ENCODE measurements around the gene SNX9. TPM values are rescaled to one million over a fixed set of nuclear protein-coding genes. Genes with fewer than 3 reads are reported as not detected.

SNX9 gene
- total and polyA plus RNA-seq, 2 donors (not counting 1 experiment from before 2014, with no cell fraction given), result 10.0 to 50.7 TPM

DNA sequence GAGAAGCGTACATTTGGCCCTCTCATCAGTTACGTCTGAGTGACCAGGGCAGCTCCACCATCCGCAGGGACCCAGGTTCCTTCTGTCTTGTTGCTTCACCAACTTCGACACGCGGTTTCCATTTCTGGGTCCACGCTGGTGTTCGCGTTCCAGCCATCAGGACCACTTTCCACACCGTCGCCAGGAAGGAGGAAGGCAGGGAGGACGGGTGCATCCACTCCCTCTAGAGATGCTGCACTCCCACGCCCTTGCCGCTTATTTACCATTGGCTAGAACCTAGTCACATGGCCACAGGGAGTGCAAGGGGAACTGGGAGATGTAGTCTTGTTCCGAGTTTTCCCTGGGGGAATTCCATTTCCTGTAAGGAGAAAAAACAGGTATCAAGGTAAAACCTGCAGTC, 33.2 kb upstream of the SNX9 start:
- ATAC-seq (ENCODE audit: low read depth) (no peak), DNase-seq (no peak)
- no peaks in the 10 kb centered on the region for H3K4me1 Mint-ChIP-seq
- no peak overlapping the region for H3K4me3 Mint-ChIP-seq
- intact Hi-C loops (cut with micrococcal nuclease), result no loop called here
- H3K27me3 Mint-ChIP-seq, result no peaks in the 10 kb centered on the region
- H3K27ac Mint-ChIP-seq, result no peak overlapping the region
- H4K20me1 ChIP-seq (ENCODE audit: control insufficient read depth, insufficient read depth, low read length, poor library complexity, severe bottlenecking), result no peaks in the 10 kb centered on the region
- H2AFZ ChIP-seq (ENCODE audit: insufficient read depth, low read depth, low read length, poor library complexity, severe bottlenecking), result no peak overlapping the region
- H3K36me3 ChIP-seq (replicated peaks in 1 of 2; ENCODE audit: control extremely low read depth in 1 of 2, control insufficient read depth in 1 of 2, extremely low read depth in 1 of 2, insufficient read depth in 2 of 2, low read length in 1 of 2), result no peaks in the 10 kb centered on the region
- no peaks in the 10 kb centered on the region for H3K4me1 ChIP-seq (ENCODE audit: control insufficient read depth in 2 of 2, insufficient read depth in 2 of 2, low read length in 2 of 2)
- H3K79me2 ChIP-seq (ENCODE audit: control insufficient read depth, insufficient read depth, low read length), result no peaks in the 10 kb centered on the region
- H3K27me3 ChIP-seq (replicated peaks in 1 of 4; ENCODE audit: control extremely low read depth in 1 of 4, control insufficient read depth in 3 of 4, insufficient read depth in 4 of 4, low read length in 3 of 4), result no peaks in the 10 kb centered on the region
- ChIA-PET CTCF (no interaction called here), POLR2A (no interaction called here)
- H3K4me3 ChIP-seq (ENCODE audit: control extremely low read depth in 1 of 5, extremely low read depth in 1 of 5, insufficient read depth in 1 of 5, low read depth in 2 of 5, low read length in 4 of 5), result no peak overlapping the region
- H3K27ac ChIP-seq (ENCODE audit: low read length in 2 of 2), result no peak overlapping the region
- H3K4me2 ChIP-seq (replicated peaks; ENCODE audit: low read depth, low read length, poor library complexity, severe bottlenecking), result no peak overlapping the region
- peaks cover 3% of the 10 kb centered on the region for H3K9me3 Mint-ChIP-seq (ENCODE audit: insufficient read depth)
- H3K9ac ChIP-seq (ENCODE audit: low read length), result no peak overlapping the region
- TF ChIP-seq, protein P1, sequence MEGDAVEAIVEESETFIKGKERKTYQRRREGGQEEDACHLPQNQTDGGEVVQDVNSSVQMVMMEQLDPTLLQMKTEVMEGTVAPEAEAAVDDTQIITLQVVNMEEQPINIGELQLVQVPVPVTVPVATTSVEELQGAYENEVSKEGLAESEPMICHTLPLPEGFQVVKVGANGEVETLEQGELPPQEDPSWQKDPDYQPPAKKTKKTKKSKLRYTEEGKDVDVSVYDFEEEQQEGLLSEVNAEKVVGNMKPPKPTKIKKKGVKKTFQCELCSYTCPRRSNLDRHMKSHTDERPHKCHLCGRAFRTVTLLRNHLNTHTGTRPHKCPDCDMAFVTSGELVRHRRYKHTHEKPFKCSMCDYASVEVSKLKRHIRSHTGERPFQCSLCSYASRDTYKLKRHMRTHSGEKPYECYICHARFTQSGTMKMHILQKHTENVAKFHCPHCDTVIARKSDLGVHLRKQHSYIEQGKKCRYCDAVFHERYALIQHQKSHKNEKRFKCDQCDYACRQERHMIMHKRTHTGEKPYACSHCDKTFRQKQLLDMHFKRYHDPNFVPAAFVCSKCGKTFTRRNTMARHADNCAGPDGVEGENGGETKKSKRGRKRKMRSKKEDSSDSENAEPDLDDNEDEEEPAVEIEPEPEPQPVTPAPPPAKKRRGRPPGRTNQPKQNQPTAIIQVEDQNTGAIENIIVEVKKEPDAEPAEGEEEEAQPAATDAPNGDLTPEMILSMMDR (IDR thresholded peaks at IDR 0.05), result no peak
- no peak for TF ChIP-seq EZH2 (IDR thresholded peaks at IDR 0.05; ENCODE audit: borderline replicate concordance, insufficient read depth, low read depth, low read length, poor library complexity, severe bottlenecking)
- peaks cover 0 to 4% (median 0%) of the 10 kb centered on the region in 3 donors for H3K9me3 ChIP-seq (ENCODE audit: control extremely low read depth in 1 of 3, control insufficient read depth in 2 of 3, insufficient read depth in 1 of 3, low read length in 2 of 3)
- 100% methylated on average over 11 of the region's 15 CpGs for WGBS (ENCODE audit: insufficient coverage)

DNA sequence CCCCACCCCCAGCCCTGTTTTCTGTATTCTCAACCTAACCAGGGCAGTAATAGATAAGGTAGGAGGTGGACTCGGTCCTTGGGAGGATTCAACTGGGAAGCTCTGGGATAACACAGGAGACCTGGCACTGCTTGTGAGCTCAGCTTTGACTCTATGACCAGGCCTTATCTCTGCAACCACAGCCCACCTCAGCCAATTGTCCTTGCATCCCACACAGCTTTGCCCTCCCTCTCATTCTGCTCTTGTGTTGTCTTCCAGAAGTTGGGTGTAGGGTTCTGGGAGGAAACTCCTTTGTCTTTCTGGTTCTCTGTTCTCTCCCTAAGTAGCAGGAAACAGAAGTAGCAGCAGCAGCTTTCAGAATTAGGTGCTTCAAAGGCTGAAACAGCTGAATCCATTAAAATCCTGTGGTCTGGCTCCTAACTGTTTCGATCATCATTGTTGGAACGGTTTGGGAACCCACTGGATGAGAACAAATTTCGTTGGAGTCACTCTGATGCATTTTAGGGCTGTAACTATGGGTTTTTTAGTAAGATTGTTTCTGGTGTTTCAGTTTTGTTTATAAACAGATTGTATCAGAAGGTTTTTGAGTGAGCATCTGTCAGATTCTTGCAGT, 32.4 kb upstream of the SNX9 start:
- no peaks in the 10 kb centered on the region for H3K4me1 ChIP-seq (ENCODE audit: control insufficient read depth in 2 of 2, insufficient read depth in 2 of 2, low read length in 2 of 2)
- Mint-ChIP-seq H3K9me3 (ENCODE audit: insufficient read depth) (peaks cover 3% of the 10 kb centered on the region), H3K4me3 (no peak overlapping the region), H3K27ac (no peak overlapping the region), H3K4me1 (no peaks in the 10 kb centered on the region), H3K27me3 (no peaks in the 10 kb centered on the region)
- H3K4me2 ChIP-seq (replicated peaks; ENCODE audit: low read depth, low read length, poor library complexity, severe bottlenecking), result no peak overlapping the region
- ChIA-PET CTCF (interaction anchor here (1.2 to 1.6 kb wide), 2 partner anchors 8 to 83 kb away, joined by 3 to 4 read pairs; no protein-coding TSS in a partner anchor), POLR2A (no interaction called here)
- intact Hi-C loops (cut with micrococcal nuclease), result no loop called here
- 54% methylated on average over 2 of the region's 4 CpGs for WGBS (ENCODE audit: insufficient coverage)
- H3K36me3 ChIP-seq (replicated peaks in 1 of 2; ENCODE audit: control extremely low read depth in 1 of 2, control insufficient read depth in 1 of 2, extremely low read depth in 1 of 2, insufficient read depth in 2 of 2, low read length in 1 of 2), result no peaks in the 10 kb centered on the region
- DNase-seq, result no peak
- no peak overlapping the region for H3K4me3 ChIP-seq (ENCODE audit: control extremely low read depth in 1 of 5, extremely low read depth in 1 of 5, insufficient read depth in 1 of 5, low read depth in 2 of 5, low read length in 4 of 5)
- no peak for ATAC-seq (ENCODE audit: low read depth)
- H3K27ac ChIP-seq (ENCODE audit: low read length in 2 of 2), result no peak overlapping the region
- TF ChIP-seq, protein P1 (IDR thresholded peaks at IDR 0.05), result no peak
- no peak for TF ChIP-seq EZH2 (IDR thresholded peaks at IDR 0.05; ENCODE audit: borderline replicate concordance, insufficient read depth, low read depth, low read length, poor library complexity, severe bottlenecking)
- H3K9me3 ChIP-seq (ENCODE audit: control extremely low read depth in 1 of 3, control insufficient read depth in 2 of 3, insufficient read depth in 1 of 3, low read length in 2 of 3), result peaks cover 0 to 4% (median 0%) of the 10 kb centered on the region in 3 donors
- no peak overlapping the region for H3K9ac ChIP-seq (ENCODE audit: low read length)
- H2AFZ ChIP-seq (ENCODE audit: insufficient read depth, low read depth, low read length, poor library complexity, severe bottlenecking), result no peak overlapping the region
- no peaks in the 10 kb centered on the region for H4K20me1 ChIP-seq (ENCODE audit: control insufficient read depth, insufficient read depth, low read length, poor library complexity, severe bottlenecking)
- H3K27me3 ChIP-seq (replicated peaks in 1 of 4; ENCODE audit: control extremely low read depth in 1 of 4, control insufficient read depth in 3 of 4, insufficient read depth in 4 of 4, low read length in 3 of 4), result no peaks in the 10 kb centered on the region
- H3K79me2 ChIP-seq (ENCODE audit: control insufficient read depth, insufficient read depth, low read length), result no peaks in the 10 kb centered on the region

Measured in B cell (primary cell).